Activated naive CD4-positive, alpha-beta T cell treated with anti-CD3 and anti-CD28 coated beads, Interleukin-2, amount 10 ng/mL, durations not matched to agents 7 days and 5 days (primary cell): ENCODE data around the gene ZFPL1.
A peak's percentile ranks its signal among the peaks of the same experiment; 100 is the strongest.
"Not testable (repeated sequence)": the region's sequence is repeated elsewhere in the genome, so short reads cannot be mapped to it uniquely, and the experiment has no call there.

Source experiments
- CTCF ChIA-PET: fragments of 350-600 bp; sonication (Branson Sonifier 250); formaldehyde crosslinking; loops from one replicate; lab custom pipeline; 2021; ENCODE audit warnings: antibody characterized with exemption; lab: Charles Lee
- DNase-seq: peaks from one replicate; pipeline ENCODE4 v3.0.0-alpha.2; 2020
- H3K27ac Mint-ChIP-seq: one replicate; pipeline ENCODE4 v1.8.0; 2021; ENCODE audit warnings: mild to moderate bottlenecking, moderate library complexity, mixed read lengths
- H3K27me3 Mint-ChIP-seq: one replicate; pipeline ENCODE4 v1.8.0; 2021; ENCODE audit warnings: mild to moderate bottlenecking, mixed read lengths
- H3K36me3 Mint-ChIP-seq: one replicate; pipeline ENCODE4 v1.8.0; 2021; ENCODE audit warnings: mixed read lengths
- H3K4me1 Mint-ChIP-seq: one replicate; pipeline ENCODE4 v1.8.0; 2021; ENCODE audit warnings: mixed read lengths
- H3K4me3 Mint-ChIP-seq: one replicate; pipeline ENCODE4 v1.8.0; 2021; ENCODE audit warnings: mild to moderate bottlenecking, moderate library complexity, mixed read lengths
- H3K9me3 Mint-ChIP-seq: one replicate; pipeline ENCODE4 v1.8.0; 2021; ENCODE audit warnings: mixed read lengths

ZFPL1 gene

DNA sequence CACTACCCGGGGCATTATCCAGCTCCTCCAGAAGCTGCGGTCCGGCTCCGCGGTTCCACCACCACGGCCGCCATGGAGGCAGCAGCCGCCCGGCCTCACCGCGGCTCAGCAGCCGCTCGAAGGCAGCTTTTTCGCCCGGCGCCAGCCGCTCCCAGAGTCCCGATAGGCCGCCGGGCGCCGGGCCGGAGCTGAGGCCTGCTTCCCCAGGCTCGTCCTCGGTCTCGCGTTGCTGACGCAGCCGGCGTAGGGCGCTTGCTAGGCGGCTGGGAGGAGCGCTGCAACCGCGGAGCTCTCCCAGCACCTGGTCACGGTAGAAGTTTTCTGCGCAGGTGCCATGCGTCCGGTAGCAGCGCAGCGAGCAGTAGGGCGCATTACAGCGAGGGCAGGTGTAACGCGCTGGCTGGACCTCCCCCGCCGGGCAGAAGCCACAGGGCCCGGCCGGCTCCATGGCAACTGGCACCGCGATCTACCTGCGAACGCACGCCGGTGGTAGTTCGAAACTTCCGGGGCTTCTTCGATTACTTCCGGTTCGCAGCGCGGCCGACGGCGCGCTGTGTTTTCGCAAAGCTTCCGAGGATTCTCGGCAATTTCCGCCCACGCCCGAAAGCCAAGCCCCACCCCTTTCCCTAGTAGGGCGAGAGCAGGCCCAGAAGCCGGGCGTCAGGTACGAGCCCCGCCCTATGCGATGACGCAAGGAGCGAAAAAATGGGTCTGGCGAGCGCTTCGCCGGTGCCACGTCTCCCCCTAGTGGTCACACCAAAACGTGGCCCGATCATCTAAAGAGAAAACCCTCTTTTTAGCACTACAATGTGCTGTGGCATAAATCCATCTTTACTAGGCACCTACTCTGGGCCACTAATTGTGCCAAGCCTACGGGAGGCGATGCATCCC is 33.4 kb downstream of the ZFPL1 start, which contains the start of gene ZNHIT2:
Gene ZNHIT2 (minus strand): TSS at position 496 of the 891 bp plus-strand sequence. CDS start 48 bp downstream, at position 448.
- Mint-ChIP-seq H3K4me1 (peaks cover 68% of the 10 kb centered on the region), H3K4me3 (peak within 1 kb of the TSS; percentile 90), H3K27ac (peak within 1 kb of the TSS; percentile 98), H3K9me3 (no peaks in the 10 kb centered on the region), H3K27me3 (no peaks in the 10 kb centered on the region), H3K36me3 (peaks cover 46% of the 10 kb centered on the region)
- CTCF ChIA-PET = interaction anchor here (0.7 to 2.2 kb wide), 12 partner anchors 9 to 273 kb away, joined by 3 to 11 read pairs (median 4); partner anchors contain the start of genes ARL2, CDC42BPG, CDCA5 and SAC3D1
- DNase-seq = peak; percentile 100

GRCh38 chr11:65118097-65118837 is 34.2 kb downstream of the ZFPL1 start:
- DNase-seq = no peak
- no peaks in the 10 kb centered on the region for H3K9me3 Mint-ChIP-seq
- H3K36me3 Mint-ChIP-seq = peaks cover 45% of the 10 kb centered on the region
- H3K27ac Mint-ChIP-seq = peak overlapping the region; percentile 98
- H3K4me3 Mint-ChIP-seq = peak overlapping the region; percentile 90
- no peaks in the 10 kb centered on the region for H3K27me3 Mint-ChIP-seq
- peaks cover 70% of the 10 kb centered on the region for H3K4me1 Mint-ChIP-seq
- CTCF ChIA-PET = interaction anchor here (0.7 to 4.3 kb wide), 9 partner anchors 7 to 296 kb away, joined by 3 to 33 read pairs (median 4); partner anchors contain the start of genes ARL2 and TM7SF2

DNA sequence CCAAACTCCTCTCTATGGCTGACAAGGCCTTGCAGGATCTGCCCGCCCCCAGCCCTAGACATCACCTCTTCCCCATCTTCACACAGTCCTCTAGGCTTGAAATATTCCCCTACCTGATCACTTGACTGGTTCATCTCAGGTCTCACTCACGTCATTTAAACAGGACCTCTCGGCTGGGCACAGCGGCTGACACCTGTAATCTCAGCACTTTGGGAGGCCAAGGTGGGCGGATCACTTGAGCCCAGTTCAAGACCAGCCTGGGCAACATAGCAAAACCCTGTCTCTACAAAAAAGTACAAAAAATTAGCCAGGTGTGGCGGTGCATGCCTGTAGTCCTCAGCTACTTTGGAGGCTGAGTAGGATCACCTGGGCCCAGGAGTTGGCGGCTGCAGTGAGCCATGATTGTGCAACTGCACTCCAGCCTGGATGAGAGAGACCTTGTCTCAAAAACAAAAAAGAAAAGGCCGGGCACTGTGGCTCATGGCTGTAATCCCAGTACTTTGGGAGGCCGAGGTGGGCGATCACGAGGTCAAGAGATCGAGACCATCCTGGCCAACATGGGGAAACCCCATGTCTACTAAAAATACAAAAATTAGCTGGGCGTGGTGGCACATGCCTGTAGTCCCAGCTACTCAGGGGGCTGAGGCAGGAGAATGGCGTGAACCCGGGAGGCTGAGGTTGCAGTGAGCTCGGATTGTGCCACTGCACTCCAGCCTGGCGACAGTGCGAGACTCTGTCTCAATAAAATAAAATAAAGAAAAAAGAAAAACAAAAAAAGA is 35.1 kb downstream of the ZFPL1 start:
- Mint-ChIP-seq H3K4me1 (peaks cover 69% of the 10 kb centered on the region), H3K36me3 (peaks cover 44% of the 10 kb centered on the region), H3K27ac (peak overlapping the region; percentile 98)
- H3K9me3 Mint-ChIP-seq, H3K27me3 Mint-ChIP-seq, DNase-seq, H3K4me3 Mint-ChIP-seq: not testable (repeated sequence)
- CTCF ChIA-PET = interaction anchor here (0.7 to 4.3 kb wide), 7 partner anchors 7 to 297 kb away, joined by 3 to 33 read pairs (median 4); partner anchors contain the start of genes ARL2 and TM7SF2

DNA sequence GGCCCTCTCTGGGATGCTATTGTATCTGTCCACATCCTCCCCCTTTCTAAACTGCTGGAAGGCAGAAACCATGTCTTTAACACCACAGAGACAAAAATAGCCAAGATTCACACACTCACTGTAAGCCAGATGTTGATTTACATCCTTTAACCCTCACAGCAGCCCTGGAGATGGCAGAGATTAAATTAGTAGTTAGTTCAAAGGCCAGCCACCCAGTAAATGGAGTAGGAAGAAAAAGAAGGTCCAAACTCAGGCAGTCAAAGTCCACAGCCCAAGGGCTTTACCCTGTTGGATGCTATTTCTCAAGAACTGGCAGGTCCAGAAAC is 35.6 kb downstream of the ZFPL1 start:
- peak overlapping the region; percentile 76 for H3K27ac Mint-ChIP-seq
- H3K9me3 Mint-ChIP-seq = no peaks in the 10 kb centered on the region
- peaks cover 67% of the 10 kb centered on the region for H3K4me1 Mint-ChIP-seq
- H3K27me3 Mint-ChIP-seq = no peaks in the 10 kb centered on the region
- H3K4me3 Mint-ChIP-seq = no peak overlapping the region
- H3K36me3 Mint-ChIP-seq = peaks cover 47% of the 10 kb centered on the region
- DNase-seq = no peak
- CTCF ChIA-PET = interaction anchor here (1.1 to 4.3 kb wide), 2 partner anchors 8 to 12 kb away, joined by 3 to 33 read pairs; partner anchors contain the start of gene TM7SF2

GRCh38 chr11:65120831-65121230 is 36.8 kb downstream of the ZFPL1 start:
- peaks cover 54% of the 10 kb centered on the region for H3K36me3 Mint-ChIP-seq
- H3K9me3 Mint-ChIP-seq = no peaks in the 10 kb centered on the region
- H3K4me3 Mint-ChIP-seq = peak overlapping the region; percentile 97
- H3K27me3 Mint-ChIP-seq = no peaks in the 10 kb centered on the region
- H3K4me1 Mint-ChIP-seq = peaks cover 61% of the 10 kb centered on the region
- peak overlapping the region; percentile 100 for H3K27ac Mint-ChIP-seq
- CTCF ChIA-PET = interaction anchor here (1.8 to 4.3 kb wide), 3 partner anchors 9 to 60 kb away, joined by 6 to 33 read pairs (median 9); partner anchors contain the start of genes CAPN1, SYVN1 and TM7SF2
- DNase-seq = no peak

GRCh38 chr11:65121447-65121864 is 37.4 kb downstream of the ZFPL1 start:
- Mint-ChIP-seq H3K4me3 (peak overlapping the region; percentile 97), H3K27ac (peak overlapping the region; percentile 100), H3K36me3 (peaks cover 57% of the 10 kb centered on the region), H3K9me3 (no peaks in the 10 kb centered on the region), H3K4me1 (peaks cover 55% of the 10 kb centered on the region), H3K27me3 (no peaks in the 10 kb centered on the region)
- peak; percentile 61 for DNase-seq
- CTCF ChIA-PET = interaction anchor here (0.7 to 4.3 kb wide), 5 partner anchors 10 to 109 kb away, joined by 3 to 33 read pairs (median 6); partner anchors contain the start of genes CAPN1, SYVN1 and TM7SF2

GRCh38 chr11:65121865-65122696 is 38.1 kb downstream of the ZFPL1 start, which contains the start of the genes FAU and MRPL49:
Gene FAU (minus strand): TSS chr11:65122134. CDS start chr11:65121813, 321 bp downstream.
Gene MRPL49 (plus strand): TSS chr11:65122321. CDS start chr11:65122347, 26 bp downstream.
- H3K27ac Mint-ChIP-seq = peak within 1 kb of the TSS; percentile 100
- DNase-seq = peak; percentile 100
- CTCF ChIA-PET = interaction anchor here (0.7 to 4.3 kb wide), 5 partner anchors 10 to 109 kb away, joined by 3 to 33 read pairs (median 6); partner anchors contain the start of genes CAPN1, SYVN1 and TM7SF2
- H3K27me3 Mint-ChIP-seq = no peaks in the 10 kb centered on the region
- peak within 1 kb of the TSS; percentile 97 for H3K4me3 Mint-ChIP-seq
- peaks cover 60% of the 10 kb centered on the region for H3K36me3 Mint-ChIP-seq
- H3K9me3 Mint-ChIP-seq = no peaks in the 10 kb centered on the region
- peaks cover 51% of the 10 kb centered on the region for H3K4me1 Mint-ChIP-seq

- Mint-ChIP-seq H3K9me3 (no peaks in the 10 kb centered on the region), H3K4me3 (no peak overlapping the region), H3K27me3 (no peaks in the 10 kb centered on the region), H3K4me1 (peaks cover 39% of the 10 kb centered on the region), H3K36me3 (peaks cover 54% of the 10 kb centered on the region), H3K27ac (peak overlapping the region; percentile 14)
- CTCF ChIA-PET = interaction anchor here (1.1 kb wide), 1 partner anchor 13 kb away, joined by 3 read pairs; no protein-coding TSS in a partner anchor
- DNase-seq = no peak
Observed at GRCh38 chr11:65124480-65125196, 40.6 kb downstream of the ZFPL1 start.

DNA sequence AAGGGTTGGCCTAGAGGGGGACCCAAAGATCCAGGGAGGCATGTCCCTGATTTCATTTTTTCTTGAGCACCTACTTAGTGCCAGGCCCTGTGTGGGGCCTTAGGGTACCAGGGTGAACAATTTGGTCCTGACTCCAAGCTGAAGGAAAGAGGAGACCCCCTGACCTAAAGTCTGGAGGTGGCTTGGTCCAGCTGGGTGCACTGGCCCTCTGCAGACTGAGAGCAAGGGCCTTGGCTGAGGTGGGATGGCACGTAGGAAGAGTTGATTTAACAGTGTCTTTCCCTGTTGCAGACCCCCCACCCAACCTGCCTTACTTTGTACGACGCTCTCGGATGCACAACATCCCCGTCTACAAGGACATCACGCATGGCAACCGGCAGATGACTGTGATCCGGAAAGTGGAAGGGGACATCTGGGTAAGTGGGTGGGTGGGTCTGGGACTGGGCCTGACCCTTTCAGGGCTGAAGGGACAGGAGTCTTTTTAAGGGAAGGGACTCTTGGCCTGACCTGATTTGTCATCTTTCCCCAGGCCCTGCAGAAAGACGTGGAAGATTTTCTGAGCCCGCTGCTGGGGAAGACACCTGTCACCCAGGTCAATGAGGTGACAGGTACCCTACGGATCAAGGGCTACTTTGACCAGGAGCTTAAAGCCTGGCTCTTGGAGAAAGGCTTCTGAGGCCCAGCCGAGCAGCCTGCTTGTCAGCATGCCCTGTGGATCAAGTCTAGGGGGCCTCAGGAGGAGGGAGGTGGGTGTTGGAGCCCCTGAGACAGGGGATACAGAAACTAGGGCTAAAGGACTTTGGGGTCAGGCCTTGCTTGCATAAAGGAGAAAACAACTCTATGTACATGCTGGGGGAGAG is 41.4 kb downstream of the ZFPL1 start:
- H3K27me3 Mint-ChIP-seq = no peaks in the 10 kb centered on the region
- H3K27ac Mint-ChIP-seq = no peak overlapping the region
- DNase-seq = no peak
- CTCF ChIA-PET = interaction anchor here (0.9 to 1.1 kb wide), 2 partner anchors 12 to 15 kb away, joined by 3 read pairs; no protein-coding TSS in a partner anchor
- H3K4me1 Mint-ChIP-seq = peaks cover 32% of the 10 kb centered on the region
- no peak overlapping the region for H3K4me3 Mint-ChIP-seq
- no peaks in the 10 kb centered on the region for H3K9me3 Mint-ChIP-seq
- H3K36me3 Mint-ChIP-seq = peaks cover 52% of the 10 kb centered on the region

GRCh38 chr11:65126624-65127274 is 42.7 kb downstream of the ZFPL1 start:
- H3K36me3 Mint-ChIP-seq = peaks cover 47% of the 10 kb centered on the region

More at GRCh38 chr11:65126624-65127274, 42.7 kb downstream of the ZFPL1 start:
- H3K27ac Mint-ChIP-seq = peak overlapping the region; percentile 71
- no peaks in the 10 kb centered on the region for H3K9me3 Mint-ChIP-seq
- H3K4me3 Mint-ChIP-seq = no peak overlapping the region
- no peaks in the 10 kb centered on the region for H3K27me3 Mint-ChIP-seq
- peaks cover 26% of the 10 kb centered on the region for H3K4me1 Mint-ChIP-seq
- CTCF ChIA-PET = interaction anchor here (0.9 kb wide), 1 partner anchor 16 kb away, joined by 3 read pairs; no protein-coding TSS in a partner anchor
- no peak for DNase-seq
